Stomach (tissue), 9 donors: ENCODE data around the gene GGA1. TPM values are rescaled to one million over a fixed set of nuclear protein-coding genes. Genes with fewer than 3 reads are reported as not detected.

ENCODE experiments used
- DNase-seq, 2 donors: peaks; one replicate each; pipeline versions ENCODE4 v3.0.0 to v3.0.0-alpha.2; 2013 to 2019
- H3K27ac ChIP-seq, 5 donors: fragments of 200-600 bp in 4 of 5; sonication (generic) in 4 of 5; one replicate each; pipeline ENCODE4 v1.5.1; 2013 to 2019; ENCODE audit warnings: mild to moderate bottlenecking in 1 of 5, moderate library complexity in 1 of 5
- H3K27me3 ChIP-seq, 3 donors: fragments of 200-600 bp; sonication (generic); one replicate each; pipeline ENCODE4 v1.5.1; 2017 to 2019; ENCODE audit warnings: mixed run types in 1 of 3
- H3K36me3 ChIP-seq, 4 donors: fragments of 200-600 bp; sonication (generic); 1 replicate in 3 of 4; 2 replicates in 1 of 4; pipeline ENCODE4 v1.5.1; 2016 to 2019
- H3K4me1 ChIP-seq, 4 donors: fragments of 200-600 bp; sonication (generic); one replicate each; pipeline ENCODE4 v1.5.1; 2016 to 2019
- H3K4me3 ChIP-seq, 4 donors: fragments of 200-600 bp; sonication (generic) in 3 of 4; one replicate each; pipeline ENCODE4 v1.5.1; 2016 to 2019; ENCODE audit warnings: mild to moderate bottlenecking in 1 of 4
- H3K9me3 ChIP-seq, 4 donors: fragments of 200-600 bp; sonication (generic); one replicate each; pipeline ENCODE4 v1.5.1; 2016 to 2019
- CTCF ChIP-seq, 7 experiments: fragments of 450-650 bp in 4 of 7; fragments of 200-600 bp in 3 of 7; sonication (generic) in 3 of 7; IDR thresholded peaks; one replicate each; pipeline ENCODE4 v1.5.1; 2016 to 2019; ENCODE audit warnings: antibody characterized with exemption in 7 of 7, control low read depth in 2 of 7, mild to moderate bottlenecking in 1 of 7
- EP300 ChIP-seq: sonication (generic); formaldehyde crosslinking; IDR thresholded peaks from one replicate; pipeline ENCODE4 v1.6.1; 2017; ENCODE audit warnings: antibody characterized with exemption
- POLR2A ChIP-seq, 4 donors: fragments of 450-650 bp; IDR thresholded peaks; one replicate each; pipeline ENCODE4 v1.6.1; 2016; ENCODE audit warnings: antibody characterized with exemption in 4 of 4, control low read depth in 2 of 4, mild to moderate bottlenecking in 1 of 4, moderate library complexity in 1 of 4
- POLR2AphosphoS5 ChIP-seq, 3 donors: sonication (generic); formaldehyde crosslinking; IDR thresholded peaks; one replicate each; pipeline ENCODE4 v1.6.1; 2016; ENCODE audit warnings: antibody characterized with exemption in 3 of 3
- WGBS, 5 donors: extraction: QIAGEN DNeasy Blood & Tissue Kit in 3 of 5; methylation state at CpG; one replicate each; pipeline versions ENCODE4 v1.1.5 to v1.1.7; 2013 to 2018; 5-methylcytosine and 5-hydroxymethylcytosine counted together
- intact Hi-C: fragments of 100-400 bp; cut with DNase I; formaldehyde crosslinking; loops from one replicate; pipeline ENCODE4 v1.15.1; 2023; ENCODE audit warnings: low total_unique reads
- polyA plus RNA-seq, 3 donors: library from polyadenylated mRNA; stranded (reverse); fragments of 200-250 nt; gene quantifications; one replicate each; pipeline ENCODE4 v1.2.3, GENCODE V29; 2013
- total RNA-seq, 5 donors: library from RNA; depleted of rRNA; stranded (reverse); fragments of >200 nt; gene quantifications; one replicate each; pipeline versions ENCODE4 v1.1.0 to v1.2.3, GENCODE V29; 2014 to 2016
- donor health status: healthy with polysubstance abuse.
- donor health status: Bipolar disorder and iron deficiency.
- donor health status: healthy.

The GGA1 gene
- total and polyA plus RNA-seq, 8 donors = 30.3 to 87.9 (median 45.9) TPM

DNA sequence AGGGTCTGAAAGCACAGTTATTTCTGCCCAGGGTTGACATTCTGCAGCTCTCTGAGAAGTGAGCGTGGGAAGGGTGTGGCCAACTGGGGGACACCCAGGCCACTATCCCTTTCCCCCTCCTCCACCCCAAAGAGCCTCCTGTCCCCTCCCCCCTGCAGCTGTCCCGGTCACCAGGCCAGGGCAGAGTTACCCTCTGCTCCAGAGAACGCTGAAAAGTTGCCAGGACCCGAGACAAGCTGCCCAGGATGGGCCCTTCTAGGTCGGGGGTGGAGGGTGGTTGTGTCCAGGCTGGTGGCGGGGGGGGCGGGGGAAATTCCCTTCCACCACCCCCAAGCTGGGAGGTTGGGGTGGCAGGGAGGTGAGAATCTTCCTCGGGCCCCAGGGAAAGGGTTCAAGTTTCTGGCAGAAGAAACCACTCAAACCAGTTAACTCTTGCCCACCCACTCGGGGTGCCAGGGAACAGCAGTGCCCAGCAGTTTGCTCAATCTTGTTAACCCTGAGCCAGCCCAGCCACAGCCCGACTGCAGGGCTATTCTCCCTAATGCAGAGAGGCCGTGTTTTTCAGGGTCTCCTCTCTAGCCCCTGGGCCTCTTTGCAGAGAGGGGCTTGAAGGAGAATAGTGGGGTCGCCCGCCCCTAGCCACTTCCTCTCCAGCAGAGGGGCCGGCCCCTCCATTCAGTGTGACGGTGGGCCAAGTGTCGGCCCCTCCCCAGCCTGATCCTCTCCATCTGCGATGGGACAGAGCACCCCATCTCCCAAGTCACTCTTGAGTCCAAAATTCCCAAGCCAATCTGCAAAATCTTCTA lies 67.5 kb downstream of the GGA1 start:
- no peaks in the 10 kb centered on the region for H3K27me3 ChIP-seq
- no peaks in the 10 kb centered on the region for H3K9me3 ChIP-seq
- 4 to 25% (median 18%) methylated on average over 16 to 17 of the region's 17 CpGs for WGBS, 5 donors
- no peak for TF ChIP-seq POLR2AphosphoS5 (IDR thresholded peaks at IDR 0.05)
- no peak for TF ChIP-seq POLR2A (IDR thresholded peaks at IDR 0.05)
- no peak for TF ChIP-seq EP300
- TF ChIP-seq CTCF (IDR thresholded peaks at IDR 0.05) = no peak
- H3K27ac ChIP-seq = peak overlapping the region; percentile 88 to 94 (median 94)
- DNase-seq = peak in 1 of 2 donors; percentile 62
- peaks cover 33 to 77% (median 63%) of the 10 kb centered on the region in 4 donors for H3K4me1 ChIP-seq
- H3K36me3 ChIP-seq = peaks cover 3 to 21% (median 10%) of the 10 kb centered on the region in 4 donors
- intact Hi-C loops = no loop called here
- H3K4me3 ChIP-seq = peak overlapping the region; percentile 52 to 60 (median 60)

GRCh38 chr22:37676736-37677492 lies 68.3 kb downstream of the GGA1 start:
- 1 to 3% (median 2%) methylated on average over 26 to 42 of the region's 42 CpGs for WGBS, 5 donors
- H3K4me1 ChIP-seq = peaks cover 41 to 85% (median 70%) of the 10 kb centered on the region in 4 donors
- peak overlapping the region; percentile 88 to 94 (median 94) for H3K27ac ChIP-seq
- no peaks in the 10 kb centered on the region for H3K9me3 ChIP-seq
- intact Hi-C loops = no loop called here
- H3K27me3 ChIP-seq = no peaks in the 10 kb centered on the region
- TF ChIP-seq POLR2A (IDR thresholded peaks at IDR 0.05) (no peak), POLR2AphosphoS5 (IDR thresholded peaks at IDR 0.05) (peak in 2 of 3 donors; percentile 57 to 78), EP300 (no peak), CTCF (IDR thresholded peaks at IDR 0.05) (no peak)
- peaks cover 3 to 21% (median 10%) of the 10 kb centered on the region in 4 donors for H3K36me3 ChIP-seq
- peak; percentile 85 to 96 for DNase-seq
- peak overlapping the region; percentile 52 to 60 (median 60) for H3K4me3 ChIP-seq

DNA sequence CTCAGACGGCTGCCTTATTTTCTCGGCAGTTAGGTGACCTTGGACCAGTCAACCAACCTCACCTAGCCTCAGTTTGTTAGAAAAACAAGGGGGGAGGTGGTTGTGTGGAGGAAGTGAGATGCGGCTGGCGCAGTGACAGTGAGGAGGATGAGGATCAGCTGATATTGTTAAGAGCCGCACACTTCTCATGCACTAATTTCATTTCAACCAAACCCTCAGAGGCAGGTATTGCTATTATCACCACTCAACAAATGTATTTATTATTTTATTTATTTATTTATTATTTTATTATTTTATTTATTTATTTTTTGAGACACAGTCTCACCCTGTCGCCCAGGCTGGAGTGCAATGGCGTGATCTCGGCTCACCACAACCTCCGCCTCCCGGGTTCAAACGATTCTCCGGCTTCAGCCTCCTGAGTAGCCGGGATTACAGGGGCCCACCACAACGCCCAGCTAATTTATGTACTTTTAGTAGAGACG lies 68.9 kb downstream of the GGA1 start:
- intact Hi-C loops = no loop called here
- Histone ChIP-seq H3K27me3 (no peaks in the 10 kb centered on the region), H3K9me3 (no peaks in the 10 kb centered on the region), H3K4me3 (peak overlapping the region; percentile 52 to 60 (median 60)), H3K36me3 (peaks cover 3 to 21% (median 10%) of the 10 kb centered on the region in 4 donors), H3K27ac (peak overlapping the region; percentile 88 to 94 (median 94)), H3K4me1 (peaks cover 42 to 81% (median 68%) of the 10 kb centered on the region in 4 donors)
- no peak for TF ChIP-seq POLR2AphosphoS5 (IDR thresholded peaks at IDR 0.05)
- no peak for TF ChIP-seq EP300
- TF ChIP-seq POLR2A (IDR thresholded peaks at IDR 0.05) = no peak
- TF ChIP-seq CTCF (IDR thresholded peaks at IDR 0.05) = no peak
- WGBS, 5 donors = 39 to 62% (median 50%) methylated on average over 15 of the region's 15 CpGs
- DNase-seq = no peak

DNA sequence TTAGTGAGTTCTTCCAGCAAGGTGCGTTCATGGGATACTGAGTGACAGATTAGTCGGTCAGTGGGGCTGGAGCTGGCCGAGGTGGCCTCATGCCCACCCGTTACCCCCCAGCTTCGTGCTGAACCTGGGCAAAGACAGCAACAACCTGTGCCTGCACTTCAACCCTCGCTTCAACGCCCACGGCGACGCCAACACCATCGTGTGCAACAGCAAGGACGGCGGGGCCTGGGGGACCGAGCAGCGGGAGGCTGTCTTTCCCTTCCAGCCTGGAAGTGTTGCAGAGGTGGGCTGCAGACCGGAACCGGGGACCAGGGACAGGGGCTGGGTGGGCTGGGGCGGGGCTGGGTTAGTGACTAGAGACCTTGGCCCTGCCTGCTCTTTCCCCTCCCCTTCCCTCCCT lies 69.7 kb downstream of the GGA1 start:
- WGBS, 5 donors = 61 to 81% (median 74%) methylated on average over 14 to 18 of the region's 18 CpGs
- no peak for DNase-seq
- Histone ChIP-seq H3K4me1 (peaks cover 42 to 73% (median 61%) of the 10 kb centered on the region in 4 donors), H3K36me3 (peaks cover 3 to 21% (median 10%) of the 10 kb centered on the region in 4 donors), H3K4me3 (peak overlapping the region in 1 of 4 donors; percentile 52), H3K27me3 (no peaks in the 10 kb centered on the region), H3K9me3 (no peaks in the 10 kb centered on the region), H3K27ac (peak overlapping the region in 3 of 5 donors; percentile 91 to 94 (median 94))
- intact Hi-C loops = no loop called here
- no peak for TF ChIP-seq POLR2A (IDR thresholded peaks at IDR 0.05)
- no peak for TF ChIP-seq CTCF (IDR thresholded peaks at IDR 0.05)
- no peak for TF ChIP-seq POLR2AphosphoS5 (IDR thresholded peaks at IDR 0.05)
